Stimulated activated CD8-positive, alpha-beta memory T cell treated with anti-CD3 and anti-CD28 coated beads, Interleukin-4, amount 100 ng/mL, for 24 hours (primary cell): ENCODE data around the gene ACER3.

Source experiments
- DNase-seq: peaks from one replicate; pipeline ENCODE4 v3.0.0-alpha.2; 2020; ENCODE audit warnings: low read depth

Gene ACER3

DNA sequence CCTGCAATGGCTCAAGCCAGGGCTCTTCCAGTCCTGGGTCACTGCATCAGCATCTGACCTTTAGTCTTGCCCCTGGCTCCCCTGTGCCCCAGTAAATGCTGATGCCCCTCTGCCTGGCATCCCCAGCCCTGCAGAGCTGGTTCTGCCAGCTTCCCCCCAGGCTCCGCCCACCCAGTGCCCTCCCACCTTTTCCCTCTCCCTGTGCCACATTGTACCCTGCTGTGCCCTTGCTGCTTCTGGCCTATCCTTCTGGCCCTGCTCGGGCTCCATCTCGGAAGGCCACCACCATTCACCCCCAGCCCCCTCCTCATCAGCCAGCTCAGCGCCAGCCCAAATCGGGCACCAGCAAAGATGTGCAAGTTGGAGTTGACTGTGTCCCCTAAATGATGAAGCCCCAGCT lies 213.5 kb downstream of the ACER3 start:
- DNase-seq, result no peak

DNA sequence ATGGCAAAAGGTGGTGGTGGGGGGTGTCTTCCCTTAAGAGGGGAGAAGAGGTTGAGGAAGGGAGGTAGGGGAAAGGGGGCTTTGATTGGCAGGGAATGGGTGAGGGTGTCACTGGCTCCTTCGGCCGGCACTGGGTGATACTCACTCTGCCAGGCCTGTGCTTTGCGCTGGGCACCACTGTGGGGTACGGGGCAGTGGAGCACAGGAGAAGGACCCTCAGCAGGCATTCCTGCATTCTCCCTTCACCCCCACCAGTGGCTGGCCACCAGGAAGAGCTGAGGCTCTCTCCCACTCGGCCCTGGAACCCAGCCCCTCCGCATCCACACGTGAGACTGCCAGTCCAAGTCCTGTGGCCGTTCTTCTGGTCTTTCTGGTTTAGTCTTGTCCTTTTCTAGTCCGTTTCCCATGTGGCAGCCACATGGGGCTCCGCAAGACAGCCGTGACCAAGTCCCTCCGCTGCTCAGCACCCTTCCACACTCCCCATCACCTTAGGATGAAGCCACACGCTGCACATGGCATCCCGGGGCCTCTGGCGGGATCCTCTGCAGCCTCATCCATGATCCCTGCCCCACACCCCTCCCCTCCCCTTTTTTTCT lies 214.0 kb downstream of the ACER3 start:
- no peak for DNase-seq

DNA sequence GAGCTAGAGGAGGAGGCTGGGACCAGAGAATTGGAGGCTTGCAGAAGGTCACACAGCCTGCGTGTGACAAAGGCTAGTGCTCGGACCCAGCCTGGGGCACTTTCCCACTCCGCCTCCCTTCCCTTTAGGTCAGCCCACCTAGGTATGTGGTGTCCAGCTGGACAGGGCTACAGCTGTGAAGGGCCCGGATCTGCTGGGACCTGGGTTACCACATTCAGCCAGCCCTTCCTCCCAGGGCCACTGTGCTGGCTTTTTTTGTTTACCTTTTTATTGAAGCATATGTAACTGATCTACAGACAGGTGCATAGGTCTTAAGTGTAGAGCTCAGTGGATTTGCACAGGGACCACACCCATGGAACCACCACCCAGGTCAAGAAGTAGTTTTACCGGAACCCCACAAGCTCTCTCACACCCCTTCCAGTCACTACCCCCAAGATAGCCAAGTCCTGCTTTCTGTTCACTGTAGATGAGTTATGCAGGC lies 214.7 kb downstream of the ACER3 start:
- DNase-seq, result no peak
